Measurements from ENCODE around the gene SPO11. TPM values are rescaled to one million over a fixed set of nuclear protein-coding genes. Genes with fewer than 3 reads are reported as not detected.

SPO11 gene
- total and polyA plus RNA-seq, 2 of the 8 experiments (the other 6 are each of a cell fraction or from before 2014, with no cell fraction given), result not detected

DNA sequence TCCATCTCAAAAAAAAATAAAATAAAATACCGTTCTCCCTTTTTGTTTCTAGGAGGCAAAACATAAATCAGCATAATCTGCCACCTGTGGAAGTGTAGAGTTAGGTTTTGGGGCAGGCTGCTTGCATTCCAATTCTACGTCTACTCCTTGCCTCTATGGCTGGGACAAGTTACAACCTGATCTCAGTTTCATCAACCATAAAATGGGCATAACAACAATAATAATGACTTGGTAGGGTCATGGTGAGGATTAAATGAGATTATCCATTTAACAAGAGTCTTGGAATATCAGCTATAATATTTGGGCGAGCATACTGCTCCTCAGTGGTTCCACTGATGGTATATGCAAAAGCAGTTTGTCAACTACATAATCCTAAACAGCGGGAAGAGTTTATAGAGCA is 17.8 kb downstream of the SPO11 start:
- Histone ChIP-seq H3K36me3 (ENCODE audit: control insufficient read depth in 2 of 4, insufficient read depth in 4 of 4, low read length in 3 of 4) (no peaks in the 10 kb centered on the region), H3K9me3 (ENCODE audit: insufficient read depth in 2 of 2, low read depth in 1 of 2, low read length in 1 of 2) (no peaks in the 10 kb centered on the region), H2BK5ac (ENCODE audit: low read depth, low read length) (no peak overlapping the region), H3K27me3 (replicated peaks in 1 of 4; ENCODE audit: control insufficient read depth in 3 of 4, extremely low read depth in 1 of 4, insufficient read depth in 3 of 4, low read length in 3 of 4) (no peaks in the 10 kb centered on the region), H3K4me2 (ENCODE audit: insufficient read depth in 1 of 2, low read depth in 2 of 2, low read length in 2 of 2) (no peak overlapping the region), H3K14ac (ENCODE audit: insufficient read length) (no peak overlapping the region), H3K56ac (replicated peaks; ENCODE audit: insufficient read length, low read depth, low read length) (no peak overlapping the region), H3K4ac (replicated peaks; ENCODE audit: insufficient read length, low read depth, low read length) (no peak overlapping the region), H4K8ac (ENCODE audit: extremely low read depth, insufficient read depth, low read length) (no peak overlapping the region), H3K23me2 (ENCODE audit: low read depth, low read length) (peaks cover 5% of the 10 kb centered on the region; the same call in 1 of the 2 replicates), H3K23ac (ENCODE audit: insufficient read length) (no peak overlapping the region), H2AK5ac (ENCODE audit: low read depth, low read length) (no peak overlapping the region), H3K4me1 (replicated peaks in 1 of 4; ENCODE audit: control insufficient read depth in 3 of 4, insufficient read depth in 4 of 4, low read length in 3 of 4) (peaks cover 0 to 9% (median 3%) of the 10 kb centered on the region in 4 experiments; a peak in 5 of 7 replicates), H3K18ac (ENCODE audit: extremely low read depth, low read length) (no peak overlapping the region), H2BK20ac (ENCODE audit: low read length) (no peak overlapping the region), H3K9ac (replicated peaks in 1 of 4; ENCODE audit: extremely low read depth in 1 of 4, low read depth in 3 of 4, low read length in 3 of 4) (no peak overlapping the region), H4K5ac (ENCODE audit: insufficient read length, low read depth, low read length) (no peak overlapping the region), H2BK12ac (ENCODE audit: low read depth, low read length) (no peak overlapping the region), H3K27ac (ENCODE audit: low read depth, low read length) (no peak overlapping the region), H2BK15ac (ENCODE audit: low read length) (no peak overlapping the region), H2AFZ (ENCODE audit: low read length) (no peak overlapping the region), H4K20me1 (replicated peaks in 1 of 2; ENCODE audit: control insufficient read depth in 1 of 2, insufficient read depth in 2 of 2, low read length in 2 of 2) (peaks cover 0 to 3% of the 10 kb centered on the region in 2 experiments), H3K79me2 (ENCODE audit: control insufficient read depth in 1 of 2, insufficient read depth in 2 of 2, low read length in 2 of 2) (peaks cover 11 to 13% of the 10 kb centered on the region in 2 experiments), H3K79me1 (ENCODE audit: low read depth, low read length) (peaks cover 8% of the 10 kb centered on the region), H3K4me3 (ENCODE audit: extremely low read depth in 1 of 4, insufficient read depth in 2 of 4, low read depth in 3 of 4, low read length in 4 of 4) (no peak overlapping the region), H4K91ac (replicated peaks; ENCODE audit: insufficient read length, low read length) (no peak overlapping the region), H2BK120ac (replicated peaks; ENCODE audit: low read depth, low read length) (no peak overlapping the region)
- ChIA-PET CTCF (ENCODE audit: partially characterized antibody) (interaction anchor here (0.8 to 6.5 kb wide), 15 partner anchors 10 to 296 kb away, joined by 3 to 83 read pairs (median 8); partner anchors contain the start of gene SPO11), POLR2A (ENCODE audit: partially characterized antibody) (no interaction called here)
- FAIRE-seq, result no peak
- WGBS, 2 experiments (ENCODE audit: extremely low coverage in 1 of 2, insufficient coverage in 1 of 2, insufficient read length in 1 of 2, insufficient replicate concordance in 2 of 2, low coverage in 1 of 2, low lambda C conversion rate in 2 of 2, missing lambda C conversion rate in 1 of 2), result 86% methylated on average over 4 of the region's 4 CpGs; no CpG with 5 or more reads in 1 of the 2 experiments
- DNase-seq (ENCODE audit: low read depth in 1 of 2, low spot score in 2 of 2), result no peak
- TF ChIP-seq RXRA (IDR thresholded peaks at IDR 0.05; ENCODE audit: insufficient read depth, low read depth, low read length) (no peak), SP1 (IDR thresholded peaks at IDR 0.05; ENCODE audit: low read depth, low read length) (no peak), KDM1A (IDR thresholded peaks at IDR 0.05; ENCODE audit: borderline replicate concordance, low read length) (no peak), HDAC6 (IDR thresholded peaks at IDR 0.05; ENCODE audit: low read depth, low read length) (no peak), CTCF (IDR thresholded peaks at IDR 0.05; ENCODE audit: control extremely low read depth in 1 of 3, insufficient read depth in 1 of 3, low read depth in 1 of 3, low read length in 3 of 3) (no peak), EP300 (IDR thresholded peaks at IDR 0.05; ENCODE audit: borderline replicate concordance in 1 of 2, low read depth in 2 of 2, low read length in 2 of 2) (no peak), YY1 (IDR thresholded peaks at IDR 0.05; ENCODE audit: low read depth, low read length) (no peak), POLR2A (IDR thresholded peaks at IDR 0.05; ENCODE audit: control extremely low read depth in 1 of 2, low read depth in 2 of 2, low read length in 2 of 2) (no peak), POLR2AphosphoS5 (IDR thresholded peaks at IDR 0.05; ENCODE audit: low read depth, low read length) (no peak), SIRT6 (IDR thresholded peaks at IDR 0.05; ENCODE audit: low read length) (no peak), RFX5 (IDR thresholded peaks at IDR 0.05; ENCODE audit: borderline replicate concordance, low read depth, low read length) (no peak), RBBP5 (IDR thresholded peaks at IDR 0.05; ENCODE audit: borderline replicate concordance, low read depth, low read length) (no peak), ASH2L (IDR thresholded peaks at IDR 0.05; ENCODE audit: low read length) (no peak)

Measured in H1 (cell line).